Fibroblast of lung (primary cell): ENCODE data around the gene FHAD1. TPM values are rescaled to one million over a fixed set of nuclear protein-coding genes. Genes with fewer than 3 reads are reported as not detected.

Experiments used
- DNase-seq, 2 donors: peaks; one replicate each; pipeline versions ENCODE4 v3.0.0 to v3.0.0-alpha.2; 2010; ENCODE audit warnings: low read depth in 2 of 2
- H2AFZ ChIP-seq: 2 replicates; pipeline ENCODE4 v1.5.1; 2012; ENCODE audit warnings: low read length, control low read depth, inconsistent platforms
- H3K27ac ChIP-seq: 2 replicates; pipeline ENCODE4 v1.5.1; 2011; ENCODE audit warnings: low read length, control low read depth; ENCODE audit not compliant: insufficient read depth
- H3K27me3 ChIP-seq: 2 replicates; pipeline ENCODE4 v1.5.1; 2011; ENCODE audit warnings: mild to moderate bottlenecking, low read length; ENCODE audit not compliant: control insufficient read depth, insufficient read depth
- H3K36me3 ChIP-seq: 2 replicates; pipeline ENCODE4 v1.5.1; 2011; ENCODE audit warnings: low read length; ENCODE audit not compliant: control insufficient read depth, insufficient read depth
- H3K4me1 ChIP-seq: 2 replicates; pipeline ENCODE4 v1.5.1; 2011; ENCODE audit warnings: low read length; ENCODE audit not compliant: control insufficient read depth, insufficient read depth; ENCODE audit errors: extremely low read depth
- H3K4me2 ChIP-seq: 2 replicates; pipeline ENCODE4 v1.5.1; 2011; ENCODE audit warnings: low read length, control low read depth; ENCODE audit not compliant: insufficient read depth; ENCODE audit errors: extremely low read depth
- H3K4me3 ChIP-seq, 4 experiments: fragments of 200-600 bp in 1 of 4; sonication (generic) in 1 of 4; replicated peaks in 1 of 4; 2 replicates each; pipeline ENCODE4 v1.5.1; 2011 to 2016; ENCODE audit warnings: low read length in 4 of 4, low read depth in 3 of 4, mild to moderate bottlenecking in 3 of 4, control low read depth in 2 of 4, inconsistent platforms in 1 of 4, mixed read lengths in 1 of 4; ENCODE audit not compliant: insufficient read depth in 1 of 4; ENCODE audit errors: control extremely low read depth in 1 of 4
- H3K79me2 ChIP-seq: 2 replicates; pipeline ENCODE4 v1.5.1; 2012; ENCODE audit warnings: mild to moderate bottlenecking, low read length, inconsistent platforms; ENCODE audit not compliant: control insufficient read depth, insufficient read depth
- H3K9ac ChIP-seq: 2 replicates; pipeline ENCODE4 v1.5.1; 2011; ENCODE audit warnings: mild to moderate bottlenecking, low read length, control low read depth; ENCODE audit not compliant: insufficient read depth
- H3K9me3 ChIP-seq: 2 replicates; pipeline ENCODE4 v1.5.1; 2012; ENCODE audit warnings: low read depth, low read length; ENCODE audit not compliant: control insufficient read depth, insufficient read depth
- H4K20me1 ChIP-seq: 2 replicates; pipeline ENCODE4 v1.5.1; 2011; ENCODE audit warnings: low read length; ENCODE audit not compliant: control insufficient read depth, insufficient read depth; ENCODE audit errors: extremely low read depth
- EZH2 ChIP-seq: IDR thresholded peaks from 2 replicates; pipeline ENCODE4 v1.5.1; 2012; ENCODE audit warnings: low read length, control low read depth, mild to moderate bottlenecking; ENCODE audit errors: missing control alignments
- polyA plus RNA-seq, 2 donors: library from polyadenylated mRNA; depleted of rRNA in 1 of 2; stranded (reverse) in 1 of 2; unstranded in 1 of 2; fragments of >200 nt; gene quantifications; 2 replicates each; pipeline ENCODE4 v1.2.1, GENCODE V29; 2011 to 2012; ENCODE audit warnings: missing spikeins in 1 of 2
- total RNA-seq: library from RNA; depleted of rRNA; stranded (reverse); fragments of >200 nt; gene quantifications from 2 replicates; pipeline ENCODE4 v1.2.1, GENCODE V29; 2014
- TF ChIP-seq, protein P1 (sequence below), 2 donors: IDR thresholded peaks in 1 of 2; conservative IDR thresholded peaks in 1 of 2; 1 replicate in 1 of 2; 2 replicates in 1 of 2; pipeline ENCODE4 v1.5.1; 2011 to 2012; ENCODE audit warnings: low read length in 2 of 2, control low read depth in 1 of 2, inconsistent platforms in 1 of 2, low read depth in 1 of 2, mild to moderate bottlenecking in 1 of 2

FHAD1 gene
- total and polyA plus RNA-seq, 2 donors (not counting 1 experiment from before 2014, with no cell fraction given), result 0.09 to 0.66 TPM

DNA sequence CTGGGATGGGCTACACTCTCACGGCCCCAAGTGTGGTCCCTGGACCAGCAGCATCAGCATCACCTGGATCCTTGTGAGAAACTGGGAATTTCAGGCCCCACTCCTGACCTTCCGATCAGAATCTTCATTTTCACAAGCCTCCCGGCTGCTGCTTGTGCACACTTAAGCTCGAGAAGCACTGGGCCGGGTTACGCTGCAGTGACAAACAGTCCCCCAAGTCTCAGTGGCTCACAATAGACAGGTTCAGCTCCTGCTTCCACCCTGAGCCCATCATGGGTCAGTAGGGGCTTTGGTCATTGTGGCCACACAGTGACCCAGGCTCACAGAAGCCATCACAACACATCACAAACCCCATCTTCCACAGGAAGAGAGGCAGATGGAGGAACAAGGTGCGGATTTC, 63.5 kb downstream of the FHAD1 start:
- Histone ChIP-seq H3K9ac (no peak overlapping the region), H3K4me3 (no peak overlapping the region), H4K20me1 (no peaks in the 10 kb centered on the region), H3K27ac (no peak overlapping the region), H3K79me2 (no peaks in the 10 kb centered on the region), H3K4me1 (no peaks in the 10 kb centered on the region), H3K4me2 (no peak overlapping the region), H2AFZ (no peak overlapping the region), H3K36me3 (no peaks in the 10 kb centered on the region), H3K9me3 (no peaks in the 10 kb centered on the region), H3K27me3 (no peaks in the 10 kb centered on the region)
- no peak for DNase-seq
- TF ChIP-seq, protein P1, sequence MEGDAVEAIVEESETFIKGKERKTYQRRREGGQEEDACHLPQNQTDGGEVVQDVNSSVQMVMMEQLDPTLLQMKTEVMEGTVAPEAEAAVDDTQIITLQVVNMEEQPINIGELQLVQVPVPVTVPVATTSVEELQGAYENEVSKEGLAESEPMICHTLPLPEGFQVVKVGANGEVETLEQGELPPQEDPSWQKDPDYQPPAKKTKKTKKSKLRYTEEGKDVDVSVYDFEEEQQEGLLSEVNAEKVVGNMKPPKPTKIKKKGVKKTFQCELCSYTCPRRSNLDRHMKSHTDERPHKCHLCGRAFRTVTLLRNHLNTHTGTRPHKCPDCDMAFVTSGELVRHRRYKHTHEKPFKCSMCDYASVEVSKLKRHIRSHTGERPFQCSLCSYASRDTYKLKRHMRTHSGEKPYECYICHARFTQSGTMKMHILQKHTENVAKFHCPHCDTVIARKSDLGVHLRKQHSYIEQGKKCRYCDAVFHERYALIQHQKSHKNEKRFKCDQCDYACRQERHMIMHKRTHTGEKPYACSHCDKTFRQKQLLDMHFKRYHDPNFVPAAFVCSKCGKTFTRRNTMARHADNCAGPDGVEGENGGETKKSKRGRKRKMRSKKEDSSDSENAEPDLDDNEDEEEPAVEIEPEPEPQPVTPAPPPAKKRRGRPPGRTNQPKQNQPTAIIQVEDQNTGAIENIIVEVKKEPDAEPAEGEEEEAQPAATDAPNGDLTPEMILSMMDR (conservative IDR thresholded peaks at IDR 0.05 in 1 of 2, IDR thresholded peaks at IDR 0.05 in 1 of 2; ENCODE audit: low read depth in 1 of 2, low read length in 2 of 2), result no peak
- TF ChIP-seq EZH2, result no peak

DNA sequence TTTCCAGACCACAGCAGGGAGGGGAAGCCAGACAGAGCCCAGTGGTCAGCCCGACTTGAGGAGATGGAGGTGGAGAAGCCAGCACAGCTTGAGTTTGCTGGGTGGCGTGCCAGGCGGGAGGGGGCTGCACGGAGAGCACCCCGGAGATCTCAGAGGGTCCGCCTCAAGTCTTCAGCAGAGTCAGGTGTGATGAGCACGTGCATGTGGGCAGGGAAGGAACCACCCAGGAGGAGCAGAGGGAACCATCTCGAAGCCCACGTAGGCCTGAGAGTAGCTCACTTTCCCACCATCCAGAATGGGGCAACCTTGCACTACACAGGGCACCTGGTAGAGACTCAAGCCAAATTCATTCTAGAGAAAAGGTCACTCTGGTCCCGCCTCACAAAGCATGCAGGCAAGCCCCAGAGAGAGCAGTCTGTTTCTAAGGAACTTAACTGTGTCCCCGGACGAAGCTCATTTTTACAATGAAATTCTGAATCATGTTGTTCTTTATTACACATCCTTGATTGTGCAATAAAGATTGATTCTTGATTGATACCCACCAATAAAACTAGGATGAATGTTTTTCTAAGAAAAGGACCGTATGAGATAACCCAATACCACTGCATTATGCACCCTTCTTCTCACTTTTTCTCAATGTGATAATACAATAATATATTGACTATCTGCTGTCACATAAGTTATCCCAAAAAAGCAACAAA, 64.2 kb downstream of the FHAD1 start:
- Histone ChIP-seq H3K9ac (no peak overlapping the region), H4K20me1 (no peaks in the 10 kb centered on the region), H3K9me3 (no peaks in the 10 kb centered on the region), H3K4me3 (no peak overlapping the region), H3K4me2 (no peak overlapping the region), H2AFZ (no peak overlapping the region), H3K27ac (no peak overlapping the region), H3K79me2 (no peaks in the 10 kb centered on the region), H3K4me1 (no peaks in the 10 kb centered on the region), H3K36me3 (no peaks in the 10 kb centered on the region), H3K27me3 (peaks cover 2% of the 10 kb centered on the region)
- no peak for DNase-seq
- TF ChIP-seq EZH2, result no peak
- TF ChIP-seq, protein P1 (conservative IDR thresholded peaks at IDR 0.05 in 1 of 2, IDR thresholded peaks at IDR 0.05 in 1 of 2; ENCODE audit: low read depth in 1 of 2, low read length in 2 of 2), result no peak

DNA sequence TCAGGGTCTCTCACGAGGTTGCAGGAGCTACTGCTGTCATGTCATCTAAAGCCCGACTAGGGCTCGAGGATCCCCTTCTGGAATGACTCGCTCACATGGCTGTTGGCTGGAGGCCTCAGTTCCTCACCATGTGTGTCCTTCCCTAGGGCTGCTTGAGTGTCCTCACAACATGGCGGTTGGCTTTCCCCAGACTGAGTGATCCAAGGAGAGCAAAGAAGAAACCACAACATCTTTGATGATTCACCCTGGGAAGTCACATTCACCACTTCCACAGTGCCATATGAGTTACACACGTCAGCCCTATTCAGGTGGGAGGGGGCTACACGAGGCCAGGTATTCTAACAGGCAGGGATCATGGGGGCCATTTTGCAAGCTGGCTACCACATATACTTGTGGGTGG, 64.9 kb downstream of the FHAD1 start:
- no peak overlapping the region for H3K27ac ChIP-seq
- no peak overlapping the region for H3K4me3 ChIP-seq
- no peaks in the 10 kb centered on the region for H3K79me2 ChIP-seq
- H3K27me3 ChIP-seq, result peaks cover 2% of the 10 kb centered on the region
- DNase-seq, result peak; percentile 12 to 36
- H3K36me3 ChIP-seq, result no peaks in the 10 kb centered on the region
- no peaks in the 10 kb centered on the region for H4K20me1 ChIP-seq
- no peak overlapping the region for H2AFZ ChIP-seq
- H3K9ac ChIP-seq, result no peak overlapping the region
- no peaks in the 10 kb centered on the region for H3K9me3 ChIP-seq
- H3K4me1 ChIP-seq, result no peaks in the 10 kb centered on the region
- TF ChIP-seq, protein P1 (conservative IDR thresholded peaks at IDR 0.05 in 1 of 2, IDR thresholded peaks at IDR 0.05 in 1 of 2; ENCODE audit: low read depth in 1 of 2, low read length in 2 of 2), result no peak
- TF ChIP-seq EZH2, result no peak
- no peak overlapping the region for H3K4me2 ChIP-seq
